Kidney epithelial cell (primary cell): Measurements from ENCODE around the gene OR2AG1. TPM values are rescaled to one million over a fixed set of nuclear protein-coding genes. Genes with fewer than 3 reads are reported as not detected.
"Not testable (repeated sequence)": the region's sequence is repeated elsewhere in the genome, so short reads cannot be mapped to it uniquely, and the experiment has no call there.

ENCODE experiments used
- DNase-seq: peaks from one replicate; pipeline ENCODE4 v3.0.0-alpha.2; 2010; ENCODE audit warnings: low read depth
- H3K27me3 ChIP-seq: 2 replicates; pipeline ENCODE4 v1.6.0; 2011; ENCODE audit warnings: low read length; ENCODE audit not compliant: control insufficient read depth, insufficient read depth
- H3K36me3 ChIP-seq: 2 replicates; pipeline ENCODE4 v1.5.1; 2011; ENCODE audit warnings: low read length; ENCODE audit not compliant: control insufficient read depth, insufficient read depth
- H3K4me3 ChIP-seq: 2 replicates; pipeline ENCODE4 v1.5.1; 2011; ENCODE audit warnings: low read depth, mild to moderate bottlenecking, control low read depth, low read length
- total RNA-seq: library from RNA; depleted of rRNA; stranded (reverse); fragments of >200 nt; gene quantifications from 2 replicates; pipeline ENCODE4 v1.2.3, GENCODE V29; 2015
- TF ChIP-seq, protein P1 (sequence below): IDR thresholded peaks from 2 replicates; pipeline ENCODE4 v1.5.1; 2011; ENCODE audit warnings: mild to moderate bottlenecking, moderate library complexity, low read length, control low read depth, inconsistent platforms; ENCODE audit not compliant: insufficient read depth, poor library complexity, severe bottlenecking

The OR2AG1 gene
- total RNA-seq, 1 donor from 2014 or later, result not detected

DNA sequence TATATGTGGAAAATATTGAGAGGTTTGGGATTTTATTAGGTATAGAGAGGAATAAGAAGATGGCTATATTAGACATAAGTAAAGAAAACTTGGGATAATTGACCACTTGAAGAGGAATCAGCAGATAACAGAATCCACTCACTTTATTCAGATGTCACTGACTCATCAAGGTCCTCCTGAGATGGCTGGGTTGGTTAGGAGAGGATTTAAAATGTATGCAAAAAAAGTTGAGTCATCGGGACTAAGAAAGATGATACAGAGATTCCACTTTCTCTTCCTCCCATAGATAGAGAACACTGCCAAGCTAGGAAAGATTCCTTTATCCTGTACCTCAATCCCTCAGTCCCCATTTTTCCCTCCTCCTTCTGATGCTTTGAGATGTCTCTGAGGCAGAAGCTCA, 16.6 kb downstream of the OR2AG1 start, which contains the start of gene OR6A2:
OR6A2 (minus strand) TSS at position 288 of the 400 bp plus-strand sequence. CDS start 3,981 bp downstream, outside the sequence.
- no peaks in the 10 kb centered on the region for H3K36me3 ChIP-seq
- no peak within 1 kb of the TSS for H3K4me3 ChIP-seq
- DNase-seq, result no peak
- TF ChIP-seq, protein P1, sequence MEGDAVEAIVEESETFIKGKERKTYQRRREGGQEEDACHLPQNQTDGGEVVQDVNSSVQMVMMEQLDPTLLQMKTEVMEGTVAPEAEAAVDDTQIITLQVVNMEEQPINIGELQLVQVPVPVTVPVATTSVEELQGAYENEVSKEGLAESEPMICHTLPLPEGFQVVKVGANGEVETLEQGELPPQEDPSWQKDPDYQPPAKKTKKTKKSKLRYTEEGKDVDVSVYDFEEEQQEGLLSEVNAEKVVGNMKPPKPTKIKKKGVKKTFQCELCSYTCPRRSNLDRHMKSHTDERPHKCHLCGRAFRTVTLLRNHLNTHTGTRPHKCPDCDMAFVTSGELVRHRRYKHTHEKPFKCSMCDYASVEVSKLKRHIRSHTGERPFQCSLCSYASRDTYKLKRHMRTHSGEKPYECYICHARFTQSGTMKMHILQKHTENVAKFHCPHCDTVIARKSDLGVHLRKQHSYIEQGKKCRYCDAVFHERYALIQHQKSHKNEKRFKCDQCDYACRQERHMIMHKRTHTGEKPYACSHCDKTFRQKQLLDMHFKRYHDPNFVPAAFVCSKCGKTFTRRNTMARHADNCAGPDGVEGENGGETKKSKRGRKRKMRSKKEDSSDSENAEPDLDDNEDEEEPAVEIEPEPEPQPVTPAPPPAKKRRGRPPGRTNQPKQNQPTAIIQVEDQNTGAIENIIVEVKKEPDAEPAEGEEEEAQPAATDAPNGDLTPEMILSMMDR, result no peak
- H3K27me3 ChIP-seq, result no peaks in the 10 kb centered on the region

DNA sequence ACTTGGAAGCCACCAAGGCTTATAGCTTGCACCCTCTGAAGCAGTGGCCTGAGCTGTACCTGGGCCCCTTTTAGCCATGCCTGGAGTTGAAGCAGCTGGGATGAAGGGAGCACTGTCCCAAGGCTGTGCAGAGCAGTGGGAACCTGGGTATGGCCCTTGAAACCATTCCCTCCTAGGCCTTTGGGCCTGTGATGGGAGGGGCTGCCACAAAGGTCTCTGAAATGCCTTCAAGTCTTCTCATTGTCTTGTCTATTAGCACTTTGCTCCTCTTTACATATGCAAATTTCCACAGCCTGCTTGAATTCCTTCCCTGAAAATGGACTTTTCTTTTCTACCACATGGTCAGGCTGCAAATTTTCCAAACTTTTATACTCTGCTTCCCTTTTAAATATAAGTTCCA, 18.3 kb downstream of the OR2AG1 start:
- not testable (repeated sequence) for DNase-seq

DNA sequence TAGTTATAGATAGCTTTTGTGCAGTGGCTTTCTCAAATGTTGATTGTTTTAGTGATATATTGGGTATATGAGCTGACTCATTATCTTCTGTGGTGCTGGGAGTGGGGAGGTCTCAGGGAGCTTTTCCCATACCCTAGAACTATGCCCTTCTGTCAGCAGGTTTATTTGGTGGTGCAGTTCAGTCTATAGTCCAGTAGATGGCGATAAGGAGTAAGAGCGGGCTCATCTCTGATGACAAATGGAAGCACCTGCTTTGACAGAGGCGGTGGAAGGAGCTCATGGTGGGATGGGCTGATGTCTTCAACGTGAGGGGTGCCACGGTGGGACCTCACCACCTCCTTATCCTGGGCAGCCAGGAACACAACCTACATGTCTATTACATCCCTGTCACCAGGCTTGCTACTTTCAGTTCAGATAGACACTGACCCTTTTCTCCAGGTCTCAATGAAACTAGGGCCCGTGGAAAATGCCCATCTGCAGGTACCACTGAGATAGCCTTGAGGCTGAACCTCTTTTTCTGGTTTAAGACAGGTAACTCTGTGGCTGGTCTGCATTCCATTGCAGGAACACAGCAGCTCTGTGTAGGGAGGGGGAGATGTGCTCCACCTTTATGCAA, 29.7 kb downstream of the OR2AG1 start:
- Histone ChIP-seq H3K4me3 (no peak overlapping the region), H3K27me3 (no peaks in the 10 kb centered on the region), H3K36me3 (no peaks in the 10 kb centered on the region)
- TF ChIP-seq, protein P1, result peak; percentile 95
- DNase-seq, result no peak

More for the DNA sequence above, 18.3 kb downstream of the OR2AG1 start:
- not testable (repeated sequence) for H3K36me3 ChIP-seq, H3K4me3 ChIP-seq, H3K27me3 ChIP-seq

DNA sequence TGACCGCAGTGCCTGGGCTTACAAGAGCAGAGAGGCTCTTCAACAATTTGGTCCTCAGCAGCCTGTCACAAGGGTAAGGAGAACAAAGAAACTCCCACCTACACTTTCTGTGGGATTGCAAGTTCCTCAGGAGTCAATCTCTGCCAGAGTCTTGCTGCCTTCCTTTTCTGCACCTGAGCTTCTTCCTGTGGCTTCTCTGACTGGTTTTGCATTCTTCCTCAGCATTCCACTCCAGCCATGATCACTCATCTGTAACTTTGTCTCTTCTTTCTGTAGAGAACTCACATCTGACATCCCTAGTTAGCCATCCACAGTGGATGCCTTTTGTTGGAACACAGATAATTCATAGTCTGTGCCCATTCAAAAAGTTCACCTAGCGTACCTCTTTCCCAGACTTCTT, 30.8 kb downstream of the OR2AG1 start:
- no peak overlapping the region for H3K4me3 ChIP-seq
- no peaks in the 10 kb centered on the region for H3K27me3 ChIP-seq
- DNase-seq, result no peak
- no peaks in the 10 kb centered on the region for H3K36me3 ChIP-seq
- TF ChIP-seq, protein P1, result no peak

DNA sequence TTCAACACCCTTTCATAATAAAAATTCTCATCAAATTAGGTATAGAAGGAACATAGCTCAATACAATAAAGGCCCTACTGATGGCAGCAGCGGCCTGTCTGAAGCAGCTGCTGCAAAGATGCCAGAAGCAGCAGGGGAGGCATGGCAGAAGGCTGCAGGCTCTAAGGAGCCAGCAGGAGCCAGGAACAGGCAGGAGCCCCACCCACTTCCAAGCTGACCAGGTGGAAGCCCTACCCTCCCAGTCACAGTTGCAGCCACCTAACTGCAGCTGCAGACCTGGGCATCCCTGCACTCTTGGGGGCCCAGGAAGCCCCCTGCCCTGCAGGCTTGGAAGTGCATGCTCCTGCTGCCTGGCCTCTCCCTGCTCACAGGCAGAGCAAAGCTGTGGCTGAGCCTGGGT, 34.9 kb downstream of the OR2AG1 start:
- Histone ChIP-seq H3K36me3 (no peaks in the 10 kb centered on the region), H3K4me3 (no peak overlapping the region), H3K27me3 (no peaks in the 10 kb centered on the region)
- DNase-seq, result no peak
- TF ChIP-seq, protein P1, result no peak

DNA sequence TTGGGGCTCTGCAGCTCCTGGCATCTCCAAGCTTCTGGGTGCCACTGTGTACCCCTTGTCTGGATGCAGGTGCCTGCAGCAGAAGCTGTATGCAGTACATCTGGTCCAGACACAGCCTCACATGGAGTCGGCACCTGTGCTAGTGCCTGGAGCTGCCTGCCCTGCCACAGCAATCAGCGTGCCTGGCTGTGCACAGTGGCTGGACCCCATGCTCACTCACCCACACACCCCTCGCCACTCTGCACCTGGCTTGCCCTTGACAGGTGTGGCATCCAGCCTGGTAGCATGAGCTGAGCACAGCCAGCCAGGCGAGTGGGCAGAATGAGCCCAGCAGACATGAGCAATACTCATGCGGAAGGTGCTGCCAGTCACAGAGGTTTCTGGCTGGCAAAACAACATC, 36.1 kb downstream of the OR2AG1 start:
- TF ChIP-seq, protein P1, result no peak
- H3K27me3 ChIP-seq, result no peaks in the 10 kb centered on the region
- no peak for DNase-seq
- H3K36me3 ChIP-seq, result no peaks in the 10 kb centered on the region
- no peak overlapping the region for H3K4me3 ChIP-seq
